PFSK-1 (cell line): ENCODE measurements around the gene UBA5.

Experiments
- FOXP2 ChIP-seq: optimal IDR thresholded peaks from 2 replicates; pipeline ENCODE3; 2011; ENCODE audit warnings: borderline replicate concordance, control low read depth, inconsistent platforms; ENCODE audit not compliant: insufficient read depth; ENCODE audit errors: extremely low read length, extremely low read depth
- POLR2AphosphoS5 ChIP-seq: IDR thresholded peaks from 2 replicates; pipeline ENCODE4 v1.6.1; 2012; ENCODE audit warnings: low read depth, mild to moderate bottlenecking, control low read depth, low read length, moderate library complexity
- REST ChIP-seq, 2 experiments: IDR thresholded peaks; 2 replicates each; pipeline versions ENCODE4 v1.6.1 to v1.8.0; 2011 to 2012; ENCODE audit warnings: low read depth in 2 of 2, low read length in 2 of 2, control low read depth in 1 of 2, inconsistent platforms in 1 of 2, mild to moderate bottlenecking in 1 of 2, moderate library complexity in 1 of 2; ENCODE audit not compliant: insufficient read depth in 1 of 2
- SIN3A ChIP-seq: IDR thresholded peaks from 2 replicates; pipeline ENCODE4 v1.6.1; 2012; ENCODE audit warnings: mild to moderate bottlenecking, low read length, moderate library complexity, borderline replicate concordance; ENCODE audit not compliant: insufficient read depth
- TAF1 ChIP-seq: IDR thresholded peaks from 2 replicates; pipeline ENCODE4 v1.6.1; 2012; ENCODE audit warnings: low read length, control low read depth, borderline replicate concordance; ENCODE audit not compliant: insufficient read depth

Gene UBA5

GRCh38 chr3:132713977-132714727 lies 54.0 kb downstream of the UBA5 start:
- TF ChIP-seq SIN3A = no peak
- no peak for TF ChIP-seq POLR2AphosphoS5
- TF ChIP-seq FOXP2 = no peak
- TF ChIP-seq REST (IDR thresholded peaks at IDR 0.05; ENCODE audit: insufficient read depth in 1 of 2, low read depth in 2 of 2, low read length in 2 of 2) = no peak
- no peak for TF ChIP-seq TAF1

- TF ChIP-seq SIN3A = no peak
- TF ChIP-seq FOXP2 = no peak
- TF ChIP-seq REST (IDR thresholded peaks at IDR 0.05; ENCODE audit: insufficient read depth in 1 of 2, low read depth in 2 of 2, low read length in 2 of 2) = no peak
- no peak for TF ChIP-seq TAF1
- no peak for TF ChIP-seq POLR2AphosphoS5
These were observed 56.2 kb downstream of the UBA5 start for GRCh38 chr3:132716372-132716771.

GRCh38 chr3:132720228-132720627 lies 60.1 kb downstream of the UBA5 start:
- no peak for TF ChIP-seq TAF1
- TF ChIP-seq REST (IDR thresholded peaks at IDR 0.05; ENCODE audit: insufficient read depth in 1 of 2, low read depth in 2 of 2, low read length in 2 of 2) = no peak
- no peak for TF ChIP-seq SIN3A
- no peak for TF ChIP-seq POLR2AphosphoS5
- no peak for TF ChIP-seq FOXP2

GRCh38 chr3:132721479-132722164 lies 61.5 kb downstream of the UBA5 start:
- TF ChIP-seq REST (IDR thresholded peaks at IDR 0.05; ENCODE audit: insufficient read depth in 1 of 2, low read depth in 2 of 2, low read length in 2 of 2) (no peak), FOXP2 (peak; percentile 6)
